WTC11 (cell line): Measurements from ENCODE around the gene PTPRT.

Experiments used
- CBFB ChIP-seq: sonication (generic); formaldehyde crosslinking; IDR thresholded peaks from 2 replicates; pipeline ENCODE4 v1.8.1; 2022; ENCODE audit warnings: mild to moderate bottlenecking, low read depth, missing genetic modification reagents
- IRF1 ChIP-seq: sonication (generic); formaldehyde crosslinking; IDR thresholded peaks from 2 replicates; pipeline ENCODE4 v1.8.0; 2023; ENCODE audit warnings: missing genetic modification reagents
- ZNF219 ChIP-seq: sonication (generic); formaldehyde crosslinking; IDR thresholded peaks from 2 replicates; pipeline ENCODE4 v1.8.0; 2023; ENCODE audit warnings: missing genetic modification reagents, mild to moderate bottlenecking, borderline replicate concordance
- ZNF263 ChIP-seq: sonication (generic); formaldehyde crosslinking; IDR thresholded peaks from 2 replicates; pipeline ENCODE4 v1.8.1; 2022; ENCODE audit warnings: low read depth, mild to moderate bottlenecking, moderate library complexity, missing genetic modification reagents
- TF ChIP-seq, protein P1 (sequence below): fragments of 200-600 bp; IDR thresholded peaks from 2 replicates; pipeline ENCODE4 v1.8.0; 2022; ENCODE audit warnings: antibody characterized with exemption
- TF ChIP-seq, protein P2 (sequence below): sonication (generic); formaldehyde crosslinking; IDR thresholded peaks from 2 replicates; pipeline ENCODE4 v1.8.1; 2023; ENCODE audit warnings: mild to moderate bottlenecking, missing genetic modification reagents
- TF ChIP-seq, protein P3 (sequence below): sonication (generic); formaldehyde crosslinking; IDR thresholded peaks from 2 replicates; pipeline ENCODE4 v1.8.0; 2023; ENCODE audit warnings: mild to moderate bottlenecking, missing genetic modification reagents

GRCh38 chr20:43161716-43162115 is 28.0 kb downstream of the PTPRT start:
- TF ChIP-seq ZNF263 (CRISPR knock-in tag): no peak
- TF ChIP-seq, protein P1, sequence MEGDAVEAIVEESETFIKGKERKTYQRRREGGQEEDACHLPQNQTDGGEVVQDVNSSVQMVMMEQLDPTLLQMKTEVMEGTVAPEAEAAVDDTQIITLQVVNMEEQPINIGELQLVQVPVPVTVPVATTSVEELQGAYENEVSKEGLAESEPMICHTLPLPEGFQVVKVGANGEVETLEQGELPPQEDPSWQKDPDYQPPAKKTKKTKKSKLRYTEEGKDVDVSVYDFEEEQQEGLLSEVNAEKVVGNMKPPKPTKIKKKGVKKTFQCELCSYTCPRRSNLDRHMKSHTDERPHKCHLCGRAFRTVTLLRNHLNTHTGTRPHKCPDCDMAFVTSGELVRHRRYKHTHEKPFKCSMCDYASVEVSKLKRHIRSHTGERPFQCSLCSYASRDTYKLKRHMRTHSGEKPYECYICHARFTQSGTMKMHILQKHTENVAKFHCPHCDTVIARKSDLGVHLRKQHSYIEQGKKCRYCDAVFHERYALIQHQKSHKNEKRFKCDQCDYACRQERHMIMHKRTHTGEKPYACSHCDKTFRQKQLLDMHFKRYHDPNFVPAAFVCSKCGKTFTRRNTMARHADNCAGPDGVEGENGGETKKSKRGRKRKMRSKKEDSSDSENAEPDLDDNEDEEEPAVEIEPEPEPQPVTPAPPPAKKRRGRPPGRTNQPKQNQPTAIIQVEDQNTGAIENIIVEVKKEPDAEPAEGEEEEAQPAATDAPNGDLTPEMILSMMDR: no peak
- TF ChIP-seq, protein P2, sequence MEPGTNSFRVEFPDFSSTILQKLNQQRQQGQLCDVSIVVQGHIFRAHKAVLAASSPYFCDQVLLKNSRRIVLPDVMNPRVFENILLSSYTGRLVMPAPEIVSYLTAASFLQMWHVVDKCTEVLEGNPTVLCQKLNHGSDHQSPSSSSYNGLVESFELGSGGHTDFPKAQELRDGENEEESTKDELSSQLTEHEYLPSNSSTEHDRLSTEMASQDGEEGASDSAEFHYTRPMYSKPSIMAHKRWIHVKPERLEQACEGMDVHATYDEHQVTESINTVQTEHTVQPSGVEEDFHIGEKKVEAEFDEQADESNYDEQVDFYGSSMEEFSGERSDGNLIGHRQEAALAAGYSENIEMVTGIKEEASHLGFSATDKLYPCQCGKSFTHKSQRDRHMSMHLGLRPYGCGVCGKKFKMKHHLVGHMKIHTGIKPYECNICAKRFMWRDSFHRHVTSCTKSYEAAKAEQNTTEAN: no peak
- TF ChIP-seq ZNF219 (CRISPR knock-in tag): no peak
- TF ChIP-seq, protein P3, sequence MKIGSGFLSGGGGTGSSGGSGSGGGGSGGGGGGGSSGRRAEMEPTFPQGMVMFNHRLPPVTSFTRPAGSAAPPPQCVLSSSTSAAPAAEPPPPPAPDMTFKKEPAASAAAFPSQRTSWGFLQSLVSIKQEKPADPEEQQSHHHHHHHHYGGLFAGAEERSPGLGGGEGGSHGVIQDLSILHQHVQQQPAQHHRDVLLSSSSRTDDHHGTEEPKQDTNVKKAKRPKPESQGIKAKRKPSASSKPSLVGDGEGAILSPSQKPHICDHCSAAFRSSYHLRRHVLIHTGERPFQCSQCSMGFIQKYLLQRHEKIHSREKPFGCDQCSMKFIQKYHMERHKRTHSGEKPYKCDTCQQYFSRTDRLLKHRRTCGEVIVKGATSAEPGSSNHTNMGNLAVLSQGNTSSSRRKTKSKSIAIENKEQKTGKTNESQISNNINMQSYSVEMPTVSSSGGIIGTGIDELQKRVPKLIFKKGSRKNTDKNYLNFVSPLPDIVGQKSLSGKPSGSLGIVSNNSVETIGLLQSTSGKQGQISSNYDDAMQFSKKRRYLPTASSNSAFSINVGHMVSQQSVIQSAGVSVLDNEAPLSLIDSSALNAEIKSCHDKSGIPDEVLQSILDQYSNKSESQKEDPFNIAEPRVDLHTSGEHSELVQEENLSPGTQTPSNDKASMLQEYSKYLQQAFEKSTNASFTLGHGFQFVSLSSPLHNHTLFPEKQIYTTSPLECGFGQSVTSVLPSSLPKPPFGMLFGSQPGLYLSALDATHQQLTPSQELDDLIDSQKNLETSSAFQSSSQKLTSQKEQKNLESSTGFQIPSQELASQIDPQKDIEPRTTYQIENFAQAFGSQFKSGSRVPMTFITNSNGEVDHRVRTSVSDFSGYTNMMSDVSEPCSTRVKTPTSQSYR: no peak
- no peak for TF ChIP-seq CBFB (CRISPR knock-in tag)
- no peak for TF ChIP-seq IRF1
